OCI-LY7 (cell line): ENCODE data around the gene DGKE. TPM values are rescaled to one million over a fixed set of nuclear protein-coding genes. Genes with fewer than 3 reads are reported as not detected.

Experiments used
- BruUV-seq: library from RNA; stranded (reverse); fragments of 400-500 nt; replicated peaks from 2 replicates; lab custom pipeline; 2021; lab: Mats Ljungman, UMichigan
- CTCF ChIA-PET: fragments of 300-600 bp; sonication (Branson Sonifier 250); formaldehyde crosslinking; loops from one replicate; lab custom pipeline; 2022; ENCODE audit warnings: antibody characterized with exemption; ENCODE audit not compliant: unreplicated experiment; lab: Charles Lee
- POLR2A ChIA-PET: fragments of 300-600 bp; sonication (Branson Sonifier 250); formaldehyde crosslinking; loops from one replicate; lab custom pipeline; 2022; ENCODE audit warnings: antibody characterized with exemption; lab: Charles Lee
- DNase-seq: peaks from one replicate; pipeline ENCODE4 v3.0.0-alpha.2; 2015; ENCODE audit warnings: low spot score
- H2AFZ ChIP-seq: fragments of 200-600 bp; sonication (generic), shearing (Covaris generic); 2 replicates; pipeline ENCODE4 v1.6.1; 2014; ENCODE audit warnings: mild to moderate bottlenecking, antibody characterized with exemption, low read length, moderate library complexity
- H3K27ac ChIP-seq: fragments of 200-600 bp; sonication (generic); 2 replicates; pipeline ENCODE4 v1.5.1; 2014; ENCODE audit warnings: mixed run types, low read depth, mild to moderate bottlenecking, moderate library complexity, low read length, inconsistent platforms; ENCODE audit not compliant: poor library complexity, severe bottlenecking
- H3K36me3 ChIP-seq: fragments of 200-600 bp; sonication (generic); 2 replicates; pipeline ENCODE4 v1.6.1; 2014; ENCODE audit warnings: mild to moderate bottlenecking, antibody characterized with exemption, low read length, moderate library complexity, mixed read lengths; ENCODE audit not compliant: insufficient read depth
- H3K4me1 ChIP-seq: fragments of 200-600 bp; sonication (generic); 2 replicates; pipeline ENCODE4 v1.5.1; 2014; ENCODE audit warnings: mild to moderate bottlenecking, low read length; ENCODE audit not compliant: insufficient read depth, poor library complexity, severe bottlenecking
- H3K4me2 ChIP-seq: fragments of 200-600 bp; sonication (generic); 2 replicates; pipeline ENCODE4 v1.6.1; 2014; ENCODE audit warnings: mild to moderate bottlenecking, low read length
- H3K4me3 ChIP-seq: fragments of 200-600 bp; sonication (generic); 2 replicates; pipeline ENCODE4 v1.5.1; 2014; ENCODE audit warnings: mild to moderate bottlenecking, low read depth, low read length; ENCODE audit not compliant: poor library complexity, severe bottlenecking
- H3K79me2 ChIP-seq: fragments of 200-600 bp; sonication (generic); 2 replicates; pipeline ENCODE4 v1.6.1; 2016; ENCODE audit warnings: low read depth, mild to moderate bottlenecking, low read length, moderate library complexity, mixed read lengths; ENCODE audit not compliant: insufficient read depth
- H3K9me2 ChIP-seq: fragments of 200-600 bp; sonication (generic); 2 replicates; pipeline ENCODE4 v1.6.1; 2016; ENCODE audit warnings: mild to moderate bottlenecking, low read length, mixed read lengths; ENCODE audit not compliant: insufficient read depth
- H3K9me3 ChIP-seq: fragments of 200-600 bp; sonication (generic); 2 replicates; pipeline ENCODE4 v1.6.1; 2014; ENCODE audit warnings: mild to moderate bottlenecking, mixed run types, low read length, mixed read lengths
- H4K20me1 ChIP-seq: fragments of 200-600 bp; sonication (generic); 2 replicates; pipeline ENCODE4 v1.6.1; 2014; ENCODE audit warnings: mild to moderate bottlenecking, antibody characterized with exemption, low read length, moderate library complexity, mixed read lengths; ENCODE audit not compliant: insufficient read depth
- CTCF ChIP-seq: fragments of 200-600 bp; sonication (generic); conservative IDR thresholded peaks from 2 replicates; pipeline ENCODE4 v1.5.1; 2014; ENCODE audit warnings: mild to moderate bottlenecking, antibody characterized with exemption, low read length, moderate library complexity, mixed read lengths
- EZH2phosphoT487 ChIP-seq: fragments of 200-600 bp; sonication (generic); IDR thresholded peaks from 2 replicates; pipeline ENCODE4 v1.6.1; 2018; ENCODE audit warnings: low read depth, borderline replicate concordance, mild to moderate bottlenecking, mixed run types, antibody characterized with exemption, low read length, moderate library complexity, mixed read lengths
- intact Hi-C: fragments of 100-400 bp; cut with micrococcal nuclease; formaldehyde crosslinking; loops from one replicate; pipeline ENCODE4 v1.10.0; 2022; ENCODE audit not compliant: unreplicated experiment
- total RNA-seq, 2 experiments: library from RNA; depleted of rRNA in 1 of 2; stranded (reverse); fragments of >200 nt in 1 of 2; shearing (Covaris generic) in 1 of 2; gene quantifications; 2 replicates each; pipeline ENCODE4 v1.2.3, GENCODE V29; 2014 to 2022

Gene DGKE
- total RNA-seq, 2 experiments from 2014 or later, result 8.6 to 21.4 TPM

- intact Hi-C loops, result no loop called here
- Histone ChIP-seq H3K27ac (no peak overlapping the region), H3K9me3 (no peaks in the 10 kb centered on the region), H3K4me1 (no peaks in the 10 kb centered on the region), H3K4me3 (no peak overlapping the region), H3K79me2 (no peaks in the 10 kb centered on the region), H3K9me2 (no peaks in the 10 kb centered on the region), H3K36me3 (no peaks in the 10 kb centered on the region), H4K20me1 (no peaks in the 10 kb centered on the region), H2AFZ (no peak overlapping the region), H3K4me2 (no peak overlapping the region)
- ChIA-PET CTCF (no interaction called here), POLR2A (no interaction called here)
- TF ChIP-seq EZH2phosphoT487, result no peak
- BruUV-seq, result no TSS peak
- no peak for DNase-seq
These were observed 40.4 kb upstream of the DGKE start for GRCh38 chr17:56793531-56793930.

- Histone ChIP-seq H2AFZ (no peak overlapping the region), H3K27ac (no peak overlapping the region), H4K20me1 (no peaks in the 10 kb centered on the region), H3K4me1 (no peaks in the 10 kb centered on the region), H3K4me2 (no peak overlapping the region), H3K9me2 (no peaks in the 10 kb centered on the region), H3K36me3 (no peaks in the 10 kb centered on the region), H3K79me2 (no peaks in the 10 kb centered on the region), H3K4me3 (no peak overlapping the region), H3K9me3 (no peaks in the 10 kb centered on the region)
- no TSS peak for BruUV-seq
- TF ChIP-seq EZH2phosphoT487 (no peak), CTCF (no peak)
- CTCF ChIA-PET, result no interaction called here
- DNase-seq, result no peak
- POLR2A ChIA-PET, result no interaction called here
- intact Hi-C loops, result no loop called here
These were observed 40.0 kb upstream of the DGKE start for GRCh38 chr17:56793957-56794356.

GRCh38 chr17:56795221-56795865 is 38.6 kb upstream of the DGKE start:
- no peak overlapping the region for H3K4me2 ChIP-seq
- H2AFZ ChIP-seq, result no peak overlapping the region
- no peaks in the 10 kb centered on the region for H3K4me1 ChIP-seq
- no peaks in the 10 kb centered on the region for H4K20me1 ChIP-seq
- intact Hi-C loops, result no loop called here
- H3K4me3 ChIP-seq, result no peak overlapping the region
- no peak for DNase-seq
- POLR2A ChIA-PET, result interaction anchor here (0.6 kb wide), 1 partner anchor 25 kb away, joined by 5 read pairs; no protein-coding TSS in a partner anchor
- H3K9me3 ChIP-seq, result no peaks in the 10 kb centered on the region
- H3K27ac ChIP-seq, result no peak overlapping the region
- H3K9me2 ChIP-seq, result no peaks in the 10 kb centered on the region
- TF ChIP-seq CTCF (no peak), EZH2phosphoT487 (no peak)
- BruUV-seq, result no TSS peak
- CTCF ChIA-PET, result no interaction called here
- no peaks in the 10 kb centered on the region for H3K79me2 ChIP-seq
- no peaks in the 10 kb centered on the region for H3K36me3 ChIP-seq
